CD4-positive, alpha-beta T cell treated with Interleukin-4 for 1 hour (primary cell): ENCODE results near the gene AMER2.
"Not testable (repeated sequence)": the region's sequence is repeated elsewhere in the genome, so short reads cannot be mapped to it uniquely, and the experiment has no call there.

Source experiments
- DNase-seq, 2 donors: peaks; one replicate each; pipeline ENCODE4 v3.0.0-alpha.2; 2020 to 2022

The AMER2 gene

GRCh38 chr13:25180775-25181537 is 8.9 kb upstream of the AMER2 start:
- DNase-seq, result no peak

GRCh38 chr13:25179832-25180774 is 8.0 kb upstream of the AMER2 start:
- DNase-seq, result no peak

GRCh38 chr13:25179011-25179410 is 6.9 kb upstream of the AMER2 start:
- no peak for DNase-seq

GRCh38 chr13:25178070-25178469 is 6.0 kb upstream of the AMER2 start:
- no peak for DNase-seq

GRCh38 chr13:25177636-25178035 is 5.5 kb upstream of the AMER2 start:
- DNase-seq, result no peak

- DNase-seq, result no peak
Measured at GRCh38 chr13:25177012-25177411, 4.9 kb upstream of the AMER2 start.

- no peak for DNase-seq
Measured at GRCh38 chr13:25175431-25175830, 3.3 kb upstream of the AMER2 start.

GRCh38 chr13:25175026-25175425 is 2.9 kb upstream of the AMER2 start:
- no peak for DNase-seq

GRCh38 chr13:25174304-25174703 is 2.2 kb upstream of the AMER2 start:
- DNase-seq, result no peak

GRCh38 chr13:25172303-25172630 is 179 bp upstream of the AMER2 start:
- no peak for DNase-seq

- DNase-seq, result no peak
Measured at GRCh38 chr13:25171170-25171516, 945 bp downstream of the AMER2 start.

GRCh38 chr13:25170554-25171111 is 1.5 kb downstream of the AMER2 start:
- no peak for DNase-seq

GRCh38 chr13:25169951-25170553 is 2.0 kb downstream of the AMER2 start:
- DNase-seq, result no peak

- DNase-seq, result no peak
Measured at GRCh38 chr13:25169356-25169755, 2.7 kb downstream of the AMER2 start.

GRCh38 chr13:25168790-25169189 is 3.3 kb downstream of the AMER2 start:
- DNase-seq, result no peak

- DNase-seq, result no peak
Measured at GRCh38 chr13:25167382-25168174, 4.5 kb downstream of the AMER2 start.

GRCh38 chr13:25166306-25166705 is 5.8 kb downstream of the AMER2 start:
- no peak for DNase-seq

GRCh38 chr13:25165663-25166062 is 6.4 kb downstream of the AMER2 start:
- DNase-seq, result no peak

- DNase-seq, result not testable (repeated sequence)
Measured at GRCh38 chr13:25165163-25165562, 6.9 kb downstream of the AMER2 start.

GRCh38 chr13:25157681-25158080 is 14.4 kb downstream of the AMER2 start:
- no peak for DNase-seq

GRCh38 chr13:25153736-25154135 is 18.4 kb downstream of the AMER2 start:
- no peak for DNase-seq

GRCh38 chr13:25151626-25152195 is 20.4 kb downstream of the AMER2 start:
- no peak for DNase-seq
